ENCODE measurements around the gene PLAAT2. TPM values are rescaled to one million over a fixed set of nuclear protein-coding genes. Genes with fewer than 3 reads are reported as not detected.
"Not testable (repeated sequence)": the region's sequence is repeated elsewhere in the genome, so short reads cannot be mapped to it uniquely, and the experiment has no call there.

PLAAT2 gene
- total and polyA plus RNA-seq, 8 donors, result 5.0 to 6.0 TPM; not detected in 6

DNA sequence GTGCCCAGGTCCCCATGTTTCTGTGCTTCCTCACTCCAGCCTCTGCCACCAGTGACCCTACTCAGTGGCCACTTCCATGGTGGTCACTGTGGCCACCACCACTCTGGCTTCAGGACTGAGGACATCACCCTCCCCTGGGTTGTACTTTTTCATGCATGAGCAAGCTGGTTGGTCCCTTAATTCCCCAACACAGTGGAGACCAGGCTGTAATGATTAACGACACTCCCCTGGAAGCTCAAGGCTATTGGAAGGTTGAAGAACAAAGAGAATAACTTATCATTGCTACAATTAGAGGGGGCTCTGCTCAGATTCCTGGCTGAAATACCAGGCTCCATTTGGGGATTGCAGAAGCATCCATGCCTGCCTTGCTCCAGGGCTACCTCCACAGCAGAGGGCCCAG, 16.1 kb downstream of the PLAAT2 start:
- intact Hi-C loops (cut with DNase I), result no loop called here
- Histone ChIP-seq H3K36me3 (peaks cover 0 to 28% of the 10 kb centered on the region in 2 donors), H3K9me3 (no peaks in the 10 kb centered on the region), H3K4me3 (no peak overlapping the region), H3K27me3 (no peaks in the 10 kb centered on the region), H3K27ac (no peak overlapping the region), H3K4me1 (peaks cover 0 to 3% of the 10 kb centered on the region in 2 donors)
- TF ChIP-seq, protein P1, sequence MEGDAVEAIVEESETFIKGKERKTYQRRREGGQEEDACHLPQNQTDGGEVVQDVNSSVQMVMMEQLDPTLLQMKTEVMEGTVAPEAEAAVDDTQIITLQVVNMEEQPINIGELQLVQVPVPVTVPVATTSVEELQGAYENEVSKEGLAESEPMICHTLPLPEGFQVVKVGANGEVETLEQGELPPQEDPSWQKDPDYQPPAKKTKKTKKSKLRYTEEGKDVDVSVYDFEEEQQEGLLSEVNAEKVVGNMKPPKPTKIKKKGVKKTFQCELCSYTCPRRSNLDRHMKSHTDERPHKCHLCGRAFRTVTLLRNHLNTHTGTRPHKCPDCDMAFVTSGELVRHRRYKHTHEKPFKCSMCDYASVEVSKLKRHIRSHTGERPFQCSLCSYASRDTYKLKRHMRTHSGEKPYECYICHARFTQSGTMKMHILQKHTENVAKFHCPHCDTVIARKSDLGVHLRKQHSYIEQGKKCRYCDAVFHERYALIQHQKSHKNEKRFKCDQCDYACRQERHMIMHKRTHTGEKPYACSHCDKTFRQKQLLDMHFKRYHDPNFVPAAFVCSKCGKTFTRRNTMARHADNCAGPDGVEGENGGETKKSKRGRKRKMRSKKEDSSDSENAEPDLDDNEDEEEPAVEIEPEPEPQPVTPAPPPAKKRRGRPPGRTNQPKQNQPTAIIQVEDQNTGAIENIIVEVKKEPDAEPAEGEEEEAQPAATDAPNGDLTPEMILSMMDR (IDR thresholded peaks at IDR 0.05), result no peak
- no peak for DNase-seq
- ATAC-seq, result no peak

DNA sequence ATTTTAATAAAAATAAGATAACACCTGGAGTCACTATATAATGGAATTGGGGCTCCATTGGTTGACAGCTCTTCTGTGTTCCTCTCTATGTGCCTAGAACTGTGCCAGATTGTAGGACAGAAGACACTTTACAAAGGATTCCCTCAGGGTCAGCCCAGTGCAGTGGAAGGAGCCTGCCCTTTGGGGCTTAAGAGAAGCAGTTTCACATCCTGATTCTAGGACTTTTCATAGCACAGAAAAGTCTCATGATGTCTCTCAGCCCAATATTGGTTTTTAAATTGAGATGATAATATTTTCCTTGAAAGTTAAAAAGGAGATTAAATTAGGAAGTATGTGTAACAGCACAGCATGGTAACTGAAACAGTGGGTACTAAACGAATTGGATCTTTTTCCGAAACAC, 19.5 kb downstream of the PLAAT2 start:
- Histone ChIP-seq H3K27ac (no peak overlapping the region), H3K9me3 (no peaks in the 10 kb centered on the region), H3K4me1 (peaks cover 0 to 12% of the 10 kb centered on the region in 2 donors), H3K36me3 (peaks cover 0 to 28% of the 10 kb centered on the region in 2 donors), H3K4me3 (no peak overlapping the region), H3K27me3 (no peaks in the 10 kb centered on the region)
- TF ChIP-seq, protein P1 (IDR thresholded peaks at IDR 0.05), result no peak
- DNase-seq (no peak), ATAC-seq (no peak)
- intact Hi-C loops (cut with DNase I), result no loop called here

DNA sequence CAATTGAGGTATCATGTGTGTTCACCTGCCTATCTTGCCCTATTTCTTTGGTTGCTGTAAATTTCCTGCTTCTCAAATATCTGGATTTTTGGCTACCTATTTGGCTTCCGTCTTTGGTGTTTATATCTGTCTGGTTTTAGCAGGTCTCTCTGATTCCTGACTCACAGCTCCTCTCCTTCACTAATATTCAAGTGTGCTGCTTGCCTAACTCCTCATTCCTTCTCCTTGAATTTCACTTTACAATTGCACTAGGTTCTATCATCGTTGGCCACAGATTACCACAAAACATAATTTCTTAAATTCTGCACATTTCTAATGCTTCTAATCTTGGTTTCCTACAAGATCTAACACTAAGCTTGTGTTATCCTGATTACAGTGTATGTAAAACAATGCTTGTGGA, 20.7 kb downstream of the PLAAT2 start:
- intact Hi-C loops (cut with DNase I); DNase-seq: not testable (repeated sequence)
- H3K4me1 ChIP-seq, result peaks cover 8 to 24% of the 10 kb centered on the region in 2 donors

DNA sequence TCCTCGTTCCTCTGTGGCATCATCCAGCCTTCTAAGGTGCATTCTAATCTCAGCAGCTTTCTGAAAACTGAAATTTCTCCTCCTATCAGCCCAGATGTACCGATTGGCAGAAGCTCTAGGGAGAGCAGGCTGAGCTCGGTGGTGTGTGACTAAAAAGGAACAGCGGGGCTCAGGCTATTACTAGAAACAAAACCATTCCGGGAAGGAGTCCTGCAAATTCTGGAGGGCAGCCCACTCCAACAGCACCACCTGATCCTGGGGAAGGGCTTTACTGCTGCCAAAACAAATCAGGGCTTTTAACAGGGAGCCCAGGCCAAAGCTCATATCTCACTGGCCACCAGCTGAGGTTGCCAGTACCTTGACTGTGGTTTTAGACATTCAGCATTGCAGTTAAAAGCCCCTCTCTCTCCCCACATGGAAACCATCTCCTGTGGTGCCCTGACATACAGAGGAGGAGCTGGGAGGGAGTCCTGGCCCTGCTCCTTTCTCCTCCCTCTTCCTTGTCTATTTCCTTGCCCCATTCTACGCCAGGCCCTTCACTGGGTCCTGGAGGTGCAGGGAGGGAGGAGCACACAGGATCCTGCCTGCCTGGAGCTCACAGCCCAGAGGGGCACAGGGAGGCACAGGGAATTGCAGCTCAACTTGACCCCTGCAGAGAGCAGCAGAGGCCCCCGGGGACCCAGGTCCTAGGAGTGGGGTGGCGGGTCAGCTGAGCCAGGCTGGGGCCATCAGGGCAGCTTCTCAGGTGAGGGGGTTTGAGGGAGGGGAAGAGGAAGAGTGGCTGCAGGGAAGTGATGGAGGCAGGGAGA, 25.7 kb downstream of the PLAAT2 start:
- Histone ChIP-seq H3K27ac (peak overlapping the region; percentile 82 to 93), H3K36me3 (no peaks in the 10 kb centered on the region), H3K4me3 (peak overlapping the region; percentile 27 to 51), H3K9me3 (no peaks in the 10 kb centered on the region), H3K27me3 (no peaks in the 10 kb centered on the region), H3K4me1 (peaks cover 22 to 55% of the 10 kb centered on the region in 2 donors)
- intact Hi-C loops (cut with DNase I), result no loop called here
- TF ChIP-seq, protein P1 (IDR thresholded peaks at IDR 0.05), result no peak
- ATAC-seq (peak; percentile 82), DNase-seq (peak in 2 of 4 donors; percentile 39 to 71)

More for the DNA sequence above, 20.7 kb downstream of the PLAAT2 start:
- H3K4me3 ChIP-seq, H3K9me3 ChIP-seq, H3K27ac ChIP-seq, H3K27me3 ChIP-seq: not testable (repeated sequence)
- peaks cover 0 to 28% of the 10 kb centered on the region in 2 donors for H3K36me3 ChIP-seq
- ATAC-seq, result peak; percentile 57

DNA sequence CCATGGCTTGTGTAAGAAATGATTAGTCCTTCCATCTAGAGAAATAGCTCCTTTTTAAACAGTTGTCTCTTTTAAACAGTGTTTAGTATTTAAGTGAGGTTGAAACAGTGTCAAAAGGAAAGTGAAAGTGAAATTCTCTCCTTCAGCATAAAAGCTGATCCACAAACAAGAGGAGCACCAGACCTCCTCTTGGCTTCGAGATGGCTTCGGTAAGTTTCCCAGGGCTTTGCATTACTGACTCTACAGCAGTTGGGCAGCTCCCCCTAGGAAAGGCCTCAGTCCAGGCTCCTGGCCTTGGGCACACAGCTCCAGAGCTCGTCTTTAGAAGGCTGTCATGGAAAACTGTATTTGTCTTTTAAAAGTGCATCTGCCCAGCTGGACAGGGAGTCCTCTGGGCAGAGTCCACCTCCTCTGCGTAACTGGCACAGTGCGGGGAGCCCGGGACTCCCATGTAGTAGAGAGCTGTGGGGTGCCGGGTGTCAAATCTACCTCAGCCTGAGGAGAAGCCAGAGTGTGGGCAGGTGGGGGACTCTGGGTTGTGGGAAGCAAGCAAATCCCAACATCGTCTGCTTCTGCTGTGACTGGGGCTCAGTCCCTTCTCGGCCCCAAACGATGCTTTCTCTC, 26.4 kb downstream of the PLAAT2 start, which contains the start of gene PLAAT4:
TSS of gene PLAAT4 (plus strand) at position 140 of the 624 bp plus-strand sequence. CDS start at position 201, 61 bp downstream.
- Histone ChIP-seq H3K27ac (peak within 1 kb of the TSS; percentile 82 to 93), H3K9me3 (no peaks in the 10 kb centered on the region), H3K36me3 (no peaks in the 10 kb centered on the region), H3K27me3 (no peaks in the 10 kb centered on the region), H3K4me3 (peak within 1 kb of the TSS; percentile 27 to 51), H3K4me1 (peaks cover 22 to 55% of the 10 kb centered on the region in 2 donors)
- TF ChIP-seq, protein P1 (IDR thresholded peaks at IDR 0.05), result no peak
- intact Hi-C loops (cut with DNase I), result no loop called here
- peak; percentile 75 for ATAC-seq
- DNase-seq, result peak in 1 of 4 donors; percentile 52
